Neural cell (in vitro differentiated cells): ENCODE measurements around the gene RFX7. TPM values are rescaled to one million over a fixed set of nuclear protein-coding genes. Genes with fewer than 3 reads are reported as not detected.

ENCODE experiments used
- H2AFZ ChIP-seq: fragments of 200-600, 300-800 bp; sonication (generic), shearing (Covaris generic); 2 replicates; pipeline ENCODE4 v1.6.0; 2014; ENCODE audit warnings: low read depth, mild to moderate bottlenecking, antibody characterized with exemption, low read length, moderate library complexity
- H3F3A ChIP-seq: fragments of 200-600 bp; shearing (Covaris generic); 2 replicates; pipeline ENCODE4 v1.6.1; 2016; ENCODE audit warnings: mild to moderate bottlenecking, moderate library complexity, mixed read lengths, antibody characterized with exemption, low read length; ENCODE audit not compliant: insufficient read depth, poor library complexity, severe bottlenecking
- H3K27ac ChIP-seq: fragments of 200-600, 300-800 bp; sonication (generic), shearing (Covaris generic); 2 replicates; pipeline ENCODE4 v1.5.1; 2014; ENCODE audit warnings: mild to moderate bottlenecking, low read length, moderate library complexity
- H3K27me3 ChIP-seq: fragments of 300-800, 200-600 bp; sonication (generic), shearing (Covaris generic); 2 replicates; pipeline ENCODE4 v1.6.0; 2014; ENCODE audit warnings: mild to moderate bottlenecking, low read depth, low read length, moderate library complexity; ENCODE audit not compliant: insufficient read depth
- H3K36me3 ChIP-seq: fragments of 300-800, 200-600 bp; sonication (generic), shearing (Covaris generic); 2 replicates; pipeline ENCODE4 v1.5.1; 2014; ENCODE audit warnings: mild to moderate bottlenecking, antibody characterized with exemption, low read length, moderate library complexity; ENCODE audit not compliant: insufficient read depth
- H3K4me2 ChIP-seq: fragments of 300-800, 200-600 bp; sonication (generic), shearing (Covaris generic); 2 replicates; pipeline ENCODE4 v1.6.0; 2014; ENCODE audit warnings: mild to moderate bottlenecking, low read length
- H3K4me3 ChIP-seq: fragments of 300-800, 200-600 bp; sonication (generic), shearing (Covaris generic); 2 replicates; pipeline ENCODE4 v1.5.1; 2014; ENCODE audit warnings: mild to moderate bottlenecking, low read length, moderate library complexity
- H3K79me2 ChIP-seq: fragments of 200-600 bp; shearing (Covaris generic); replicated peaks from 2 replicates; pipeline ENCODE4 v1.6.0; 2014; ENCODE audit warnings: mild to moderate bottlenecking, low read length, moderate library complexity; ENCODE audit not compliant: insufficient read depth
- H3K9ac ChIP-seq: fragments of 300-800, 200-600 bp; sonication (generic), shearing (Covaris generic); 2 replicates; pipeline ENCODE4 v1.6.1; 2016; ENCODE audit warnings: mild to moderate bottlenecking, low read length, mixed read lengths
- H3K9me2 ChIP-seq: fragments of 200-600 bp; shearing (Covaris generic); 2 replicates; pipeline ENCODE4 v1.6.1; 2016; ENCODE audit warnings: mild to moderate bottlenecking, low read length, mixed read lengths; ENCODE audit not compliant: insufficient read depth
- H3K9me3 ChIP-seq: fragments of 200-600, 300-800 bp; sonication (generic), shearing (Covaris generic); 2 replicates; pipeline ENCODE4 v1.6.1; 2016; ENCODE audit warnings: mild to moderate bottlenecking, mixed run types, low read length, moderate library complexity, mixed read lengths
- H4K20me1 ChIP-seq: fragments of 200-600 bp; shearing (Covaris generic); 2 replicates; pipeline ENCODE4 v1.6.1; 2016; ENCODE audit warnings: mild to moderate bottlenecking, mixed run types; ENCODE audit not compliant: insufficient read depth
- CTCF ChIP-seq: fragments of 450-650 bp; IDR thresholded peaks from 2 replicates; pipeline ENCODE4 v1.5.1; 2014; ENCODE audit warnings: antibody characterized with exemption, mild to moderate bottlenecking, moderate library complexity; ENCODE audit not compliant: poor library complexity, severe bottlenecking
- EP300 ChIP-seq: fragments of 450-650 bp; conservative IDR thresholded peaks from 2 replicates; pipeline ENCODE4 v1.6.1; 2014; ENCODE audit warnings: antibody characterized with exemption, mild to moderate bottlenecking, moderate library complexity; ENCODE audit not compliant: poor library complexity, severe bottlenecking
- EZH2 ChIP-seq: fragments of 200-600, 300-800 bp; shearing (Covaris generic), sonication (generic); IDR thresholded peaks from 2 replicates; pipeline ENCODE4 v1.6.1; 2014; ENCODE audit warnings: antibody characterized with exemption, low read length, borderline replicate concordance, mild to moderate bottlenecking; ENCODE audit not compliant: insufficient read depth, poor library complexity, severe bottlenecking
- MXI1 ChIP-seq: fragments of 450-650 bp; conservative IDR thresholded peaks from 2 replicates; pipeline ENCODE4 v1.6.1; 2014; ENCODE audit warnings: antibody characterized with exemption, mild to moderate bottlenecking; ENCODE audit not compliant: poor library complexity, severe bottlenecking
- POLR2AphosphoS5 ChIP-seq: IDR thresholded peaks from 2 replicates; pipeline ENCODE4 v1.6.1; 2012
- RAD21 ChIP-seq: fragments of 450-650 bp; conservative IDR thresholded peaks from 2 replicates; pipeline ENCODE4 v1.6.1; 2014; ENCODE audit warnings: antibody characterized with exemption, mild to moderate bottlenecking, moderate library complexity
- SMC3 ChIP-seq: fragments of 450-650 bp; conservative IDR thresholded peaks from 2 replicates; pipeline ENCODE4 v1.6.1; 2014; ENCODE audit warnings: antibody characterized with exemption, mild to moderate bottlenecking, moderate library complexity; ENCODE audit not compliant: poor library complexity
- TAF1 ChIP-seq: IDR thresholded peaks from 2 replicates; pipeline ENCODE4 v1.6.1; 2012; ENCODE audit warnings: low read depth
- polyA plus RNA-seq: library from polyadenylated mRNA; depleted of rRNA; stranded (reverse); fragments of >200 nt; gene quantifications from 2 replicates; pipeline ENCODE4 v1.2.3, GENCODE V29; 2014
- TF ChIP-seq, protein P1 (sequence below): IDR thresholded peaks from 2 replicates; pipeline ENCODE4 v1.6.1; 2012; ENCODE audit warnings: borderline replicate concordance

Gene RFX7
- polyA plus RNA-seq, 1 donor from 2014 or later, result 12.9 TPM

DNA sequence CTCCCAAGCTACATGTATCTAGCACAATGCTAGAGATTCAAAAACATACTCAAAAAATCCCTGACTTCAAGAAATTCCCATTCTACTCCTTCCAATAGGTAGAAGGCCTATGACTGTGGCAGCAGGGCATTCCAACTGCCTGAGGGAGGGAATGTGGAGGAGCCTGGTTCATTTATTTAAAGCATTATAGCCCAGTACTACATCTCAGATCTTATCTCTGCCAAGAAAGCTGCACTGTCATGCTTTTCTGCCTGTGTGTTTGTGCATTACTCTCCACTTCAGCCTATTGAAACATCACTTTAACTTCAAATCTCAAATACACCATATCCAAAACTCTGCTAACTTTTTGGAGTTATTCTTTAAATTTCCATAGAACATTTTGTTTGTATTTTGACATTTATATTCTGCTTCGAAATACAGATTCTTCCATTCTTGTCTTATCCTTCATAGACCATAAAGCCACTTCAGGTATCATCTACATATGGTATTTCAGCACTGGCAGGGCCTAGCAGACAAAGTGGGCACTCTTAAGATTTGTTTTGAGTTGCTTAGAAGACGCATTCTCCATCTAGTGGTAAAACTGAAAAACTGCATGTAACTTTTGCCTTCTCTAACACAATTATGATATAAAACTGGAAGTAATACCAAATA, 191.2 kb downstream of the RFX7 start:
- H4K20me1 ChIP-seq, result no peaks in the 10 kb centered on the region
- H3K4me2 ChIP-seq, result no peak overlapping the region
- H3K27me3 ChIP-seq, result no peaks in the 10 kb centered on the region
- TF ChIP-seq POLR2AphosphoS5, result no peak
- TF ChIP-seq SMC3, result peak; percentile 71
- TF ChIP-seq CTCF, result peak; percentile 74
- TF ChIP-seq EZH2, result no peak
- TF ChIP-seq MXI1, result no peak
- TF ChIP-seq RAD21, result peak; percentile 68
- no peak overlapping the region for H3K27ac ChIP-seq
- no peak overlapping the region for H3K9ac ChIP-seq
- H2AFZ ChIP-seq, result no peak overlapping the region
- H3K9me2 ChIP-seq, result no peaks in the 10 kb centered on the region
- H3K36me3 ChIP-seq, result no peaks in the 10 kb centered on the region
- no peaks in the 10 kb centered on the region for H3F3A ChIP-seq
- H3K4me3 ChIP-seq, result no peak overlapping the region
- H3K79me2 ChIP-seq, result no peaks in the 10 kb centered on the region
- H3K9me3 ChIP-seq, result no peaks in the 10 kb centered on the region

- no peaks in the 10 kb centered on the region for H3K9me3 ChIP-seq
- H3K9me2 ChIP-seq, result no peaks in the 10 kb centered on the region
- H3K36me3 ChIP-seq, result no peaks in the 10 kb centered on the region
- no peak overlapping the region for H3K9ac ChIP-seq
- no peak overlapping the region for H2AFZ ChIP-seq
- no peaks in the 10 kb centered on the region for H4K20me1 ChIP-seq
- H3K27me3 ChIP-seq, result no peaks in the 10 kb centered on the region
- H3F3A ChIP-seq, result no peaks in the 10 kb centered on the region
- H3K4me2 ChIP-seq, result no peak overlapping the region
- no peak overlapping the region for H3K4me3 ChIP-seq
- H3K27ac ChIP-seq, result no peak overlapping the region
- H3K79me2 ChIP-seq, result no peaks in the 10 kb centered on the region
- no peak for TF ChIP-seq EZH2
- no peak for TF ChIP-seq MXI1
- TF ChIP-seq RAD21, result no peak
- TF ChIP-seq POLR2AphosphoS5, result no peak
- no peak for TF ChIP-seq CTCF
- TF ChIP-seq, protein P1, sequence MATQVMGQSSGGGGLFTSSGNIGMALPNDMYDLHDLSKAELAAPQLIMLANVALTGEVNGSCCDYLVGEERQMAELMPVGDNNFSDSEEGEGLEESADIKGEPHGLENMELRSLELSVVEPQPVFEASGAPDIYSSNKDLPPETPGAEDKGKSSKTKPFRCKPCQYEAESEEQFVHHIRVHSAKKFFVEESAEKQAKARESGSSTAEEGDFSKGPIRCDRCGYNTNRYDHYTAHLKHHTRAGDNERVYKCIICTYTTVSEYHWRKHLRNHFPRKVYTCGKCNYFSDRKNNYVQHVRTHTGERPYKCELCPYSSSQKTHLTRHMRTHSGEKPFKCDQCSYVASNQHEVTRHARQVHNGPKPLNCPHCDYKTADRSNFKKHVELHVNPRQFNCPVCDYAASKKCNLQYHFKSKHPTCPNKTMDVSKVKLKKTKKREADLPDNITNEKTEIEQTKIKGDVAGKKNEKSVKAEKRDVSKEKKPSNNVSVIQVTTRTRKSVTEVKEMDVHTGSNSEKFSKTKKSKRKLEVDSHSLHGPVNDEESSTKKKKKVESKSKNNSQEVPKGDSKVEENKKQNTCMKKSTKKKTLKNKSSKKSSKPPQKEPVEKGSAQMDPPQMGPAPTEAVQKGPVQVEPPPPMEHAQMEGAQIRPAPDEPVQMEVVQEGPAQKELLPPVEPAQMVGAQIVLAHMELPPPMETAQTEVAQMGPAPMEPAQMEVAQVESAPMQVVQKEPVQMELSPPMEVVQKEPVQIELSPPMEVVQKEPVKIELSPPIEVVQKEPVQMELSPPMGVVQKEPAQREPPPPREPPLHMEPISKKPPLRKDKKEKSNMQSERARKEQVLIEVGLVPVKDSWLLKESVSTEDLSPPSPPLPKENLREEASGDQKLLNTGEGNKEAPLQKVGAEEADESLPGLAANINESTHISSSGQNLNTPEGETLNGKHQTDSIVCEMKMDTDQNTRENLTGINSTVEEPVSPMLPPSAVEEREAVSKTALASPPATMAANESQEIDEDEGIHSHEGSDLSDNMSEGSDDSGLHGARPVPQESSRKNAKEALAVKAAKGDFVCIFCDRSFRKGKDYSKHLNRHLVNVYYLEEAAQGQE, result no peak
- TF ChIP-seq TAF1, result no peak
- no peak for TF ChIP-seq SMC3
- TF ChIP-seq EP300, result no peak
These were observed 192.0 kb downstream of the RFX7 start for GRCh38 chr15:56051676-56052075.
